Measurements from ENCODE around the gene PIK3CD. TPM values are rescaled to one million over a fixed set of nuclear protein-coding genes. Genes with fewer than 3 reads are reported as not detected.
"Not testable (repeated sequence)": the region's sequence is repeated elsewhere in the genome, so short reads cannot be mapped to it uniquely, and the experiment has no call there.

Gene PIK3CD
- total RNA-seq, 1 donor from 2014 or later: 7.7 TPM

GRCh38 chr1:9654834-9655723 lies 3.5 kb downstream of the PIK3CD start:
- no peak for DNase-seq (ENCODE audit: low spot score)

GRCh38 chr1:9655836-9656235 lies 4.3 kb downstream of the PIK3CD start:
- no peak for DNase-seq (ENCODE audit: low spot score)

- no peak for DNase-seq (ENCODE audit: low spot score)
These were observed 6.0 kb downstream of the PIK3CD start for GRCh38 chr1:9657521-9658032.

GRCh38 chr1:9658199-9658598 lies 6.7 kb downstream of the PIK3CD start:
- DNase-seq (ENCODE audit: low spot score): no peak

GRCh38 chr1:9659328-9659727 lies 7.8 kb downstream of the PIK3CD start:
- DNase-seq (ENCODE audit: low spot score): no peak

GRCh38 chr1:9663257-9663656 lies 11.7 kb downstream of the PIK3CD start:
- DNase-seq (ENCODE audit: low spot score): no peak

GRCh38 chr1:9665193-9665592 lies 13.7 kb downstream of the PIK3CD start:
- DNase-seq (ENCODE audit: low spot score): no peak

- DNase-seq (ENCODE audit: low spot score): no peak
These were observed 16.5 kb downstream of the PIK3CD start for GRCh38 chr1:9668080-9668479.

GRCh38 chr1:9670085-9670484 lies 18.6 kb downstream of the PIK3CD start:
- DNase-seq (ENCODE audit: low spot score): no peak

- no peak for DNase-seq (ENCODE audit: low spot score)
These were observed 20.0 kb downstream of the PIK3CD start for GRCh38 chr1:9671377-9672140.

GRCh38 chr1:9672444-9672843 lies 20.9 kb downstream of the PIK3CD start:
- DNase-seq (ENCODE audit: low spot score): no peak

GRCh38 chr1:9675393-9675792 lies 23.9 kb downstream of the PIK3CD start:
- no peak for DNase-seq (ENCODE audit: low spot score)

GRCh38 chr1:9676128-9676527 lies 24.6 kb downstream of the PIK3CD start:
- DNase-seq (ENCODE audit: low spot score): not testable (repeated sequence)

- DNase-seq (ENCODE audit: low spot score): no peak
These were observed 25.4 kb downstream of the PIK3CD start for GRCh38 chr1:9676815-9677393.

- no peak for DNase-seq (ENCODE audit: low spot score)
These were observed 28.6 kb downstream of the PIK3CD start for GRCh38 chr1:9680091-9680490.

- no peak for DNase-seq (ENCODE audit: low spot score)
These were observed 29.3 kb downstream of the PIK3CD start for GRCh38 chr1:9680828-9681227.

GRCh38 chr1:9684801-9685200 lies 33.3 kb downstream of the PIK3CD start:
- no peak for DNase-seq (ENCODE audit: low spot score)

GRCh38 chr1:9687120-9687873 lies 35.8 kb downstream of the PIK3CD start:
- no peak for DNase-seq (ENCODE audit: low spot score)

- no peak for DNase-seq (ENCODE audit: low spot score)
These were observed 36.5 kb downstream of the PIK3CD start for GRCh38 chr1:9687874-9688582.

- DNase-seq (ENCODE audit: low spot score): no peak
These were observed 37.1 kb downstream of the PIK3CD start for GRCh38 chr1:9688599-9688998.

Measured in ureter (tissue), 1 donor.